GM21367 (cell line): ENCODE data around the gene MMP13.
"Not testable (repeated sequence)": the region's sequence is repeated elsewhere in the genome, so short reads cannot be mapped to it uniquely, and the experiment has no call there.

Source experiments
- ATAC-seq: cut with Tn5 transposase; IDR thresholded peaks from one replicate; pipeline ENCODE4 v1.9.1; 2021; ENCODE audit not compliant: unreplicated experiment

Gene MMP13

DNA sequence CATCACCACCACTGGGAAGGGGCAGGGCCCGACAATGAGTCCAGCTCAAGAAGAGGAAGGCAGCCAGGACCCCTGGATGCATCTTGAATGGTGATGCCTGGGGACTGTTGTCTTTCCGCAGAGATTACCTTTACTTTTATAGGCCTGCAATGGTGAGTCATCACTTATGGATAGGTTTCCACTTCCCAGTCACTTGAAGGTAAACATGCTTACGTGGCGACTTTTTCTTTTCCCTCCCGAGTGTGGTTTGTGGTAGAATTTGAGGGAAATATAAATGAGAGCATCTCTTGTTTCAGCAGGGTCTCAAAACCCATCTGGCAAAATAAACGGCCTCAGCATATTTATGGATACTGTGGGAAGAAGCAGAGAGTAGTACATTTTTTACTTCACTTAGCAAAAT lies at the start of gene MMP13:
Gene MMP13, minus strand, starts transcription at position 109 of the 400 bp plus-strand sequence. Its CDS starts 27 bp downstream, at position 82.
- no peak for ATAC-seq

DNA sequence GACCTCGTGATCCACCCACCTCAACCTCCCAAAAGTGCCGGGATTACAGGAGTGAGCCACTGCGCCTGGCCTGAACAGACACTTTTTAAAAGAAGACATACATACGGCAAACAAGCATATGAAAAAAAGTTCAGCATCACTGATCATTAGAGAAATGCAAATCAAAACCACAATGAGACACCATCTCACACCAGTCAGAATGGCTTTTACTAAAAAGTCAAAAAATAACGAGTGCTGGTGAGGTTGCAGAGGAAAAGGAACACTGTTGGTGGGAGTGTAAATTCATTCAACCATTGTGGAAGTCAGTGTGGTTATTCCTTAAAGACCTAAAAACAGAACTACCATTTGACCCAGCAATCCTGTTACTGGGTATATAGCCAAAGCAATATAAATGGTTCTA lies 48.7 kb upstream of the MMP13 start:
- ATAC-seq: not testable (repeated sequence)

DNA sequence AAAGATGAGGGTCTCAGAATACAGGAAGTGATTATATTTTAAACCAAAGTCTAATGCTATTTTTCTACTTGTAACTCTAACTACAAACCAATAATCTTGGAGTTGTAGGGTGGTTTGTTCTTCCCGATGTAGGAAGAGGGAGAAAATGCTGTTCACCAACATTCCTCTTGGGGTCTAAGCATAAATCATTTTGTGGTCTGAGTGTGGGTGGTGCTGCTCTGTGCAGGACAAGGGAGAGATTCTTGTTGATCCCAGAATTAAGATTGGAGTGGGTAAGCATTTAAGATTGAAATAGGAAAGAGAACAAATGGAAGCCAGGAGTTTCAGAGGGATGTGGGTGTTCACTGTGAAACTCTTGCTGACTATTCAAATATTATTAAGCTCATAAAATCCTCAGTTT lies 38.6 kb upstream of the MMP13 start:
- no peak for ATAC-seq

DNA sequence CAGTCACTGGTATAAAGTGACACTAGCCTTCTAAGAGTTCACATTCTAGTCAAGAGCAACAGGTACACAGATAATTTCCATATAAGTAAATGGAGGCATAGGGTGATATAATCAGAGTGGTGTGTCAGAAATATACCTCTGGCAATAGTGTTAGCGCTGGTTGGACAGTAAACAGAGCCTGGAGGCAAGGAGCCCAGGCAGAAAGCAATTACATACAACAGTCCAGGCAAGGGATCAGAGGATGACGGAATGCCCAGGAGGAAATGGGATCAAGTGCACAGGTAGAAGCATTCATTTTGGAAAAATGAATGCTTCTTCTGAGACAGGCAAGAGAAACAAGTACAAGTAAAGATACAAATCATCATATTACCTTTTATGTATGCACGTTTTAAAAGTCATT lies 36.2 kb upstream of the MMP13 start:
- ATAC-seq: no peak

DNA sequence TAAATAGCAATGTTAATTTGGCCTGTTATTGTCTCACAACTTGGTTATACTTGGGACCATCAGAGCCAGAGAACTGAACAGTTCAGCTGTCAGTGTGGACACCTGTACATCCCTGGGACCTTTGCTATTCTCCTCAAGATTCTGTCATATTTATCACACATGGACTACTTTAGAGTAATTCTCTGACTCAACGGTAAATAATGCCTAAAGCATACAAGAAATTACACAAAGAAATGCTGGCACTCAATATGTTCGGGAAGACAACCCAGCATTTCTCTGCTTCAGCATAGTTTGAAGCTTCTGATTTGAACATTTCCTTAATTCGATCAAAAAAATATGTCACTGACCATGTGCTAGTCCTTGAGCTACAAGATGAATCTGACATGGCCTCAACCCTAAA lies 34.6 kb upstream of the MMP13 start:
- no peak for ATAC-seq

DNA sequence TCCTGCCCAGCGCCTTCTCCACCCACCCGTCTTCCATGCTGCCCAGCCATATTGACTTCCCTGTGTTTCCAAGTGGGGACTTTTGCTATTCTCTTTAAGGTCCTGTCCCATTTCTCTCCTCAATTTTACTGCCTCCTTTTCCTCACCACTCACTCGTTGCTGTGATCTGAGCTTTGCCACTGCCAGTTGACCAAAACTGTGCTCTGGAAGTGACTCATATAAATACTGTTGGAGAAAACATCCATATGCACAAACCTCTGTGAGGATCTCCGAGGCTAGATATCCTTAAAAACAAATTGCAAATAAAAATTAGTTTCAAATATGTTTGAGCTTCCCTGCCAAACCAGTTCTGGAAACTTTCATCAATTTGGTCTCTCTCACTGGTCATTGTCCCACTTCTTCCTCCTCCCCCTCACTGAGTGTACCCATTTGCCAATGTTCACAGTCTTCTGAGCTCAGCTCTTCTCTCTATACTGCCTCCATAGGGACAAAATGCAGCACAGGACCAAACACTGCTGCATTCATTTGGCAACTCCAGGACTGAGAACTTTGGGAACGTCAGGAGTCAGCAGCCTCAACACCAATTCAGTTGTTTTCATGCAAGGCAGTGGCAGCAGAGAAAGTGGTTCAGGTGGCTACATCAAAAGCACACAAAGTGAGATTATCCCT lies 34.0 kb upstream of the MMP13 start:
- no peak for ATAC-seq

DNA sequence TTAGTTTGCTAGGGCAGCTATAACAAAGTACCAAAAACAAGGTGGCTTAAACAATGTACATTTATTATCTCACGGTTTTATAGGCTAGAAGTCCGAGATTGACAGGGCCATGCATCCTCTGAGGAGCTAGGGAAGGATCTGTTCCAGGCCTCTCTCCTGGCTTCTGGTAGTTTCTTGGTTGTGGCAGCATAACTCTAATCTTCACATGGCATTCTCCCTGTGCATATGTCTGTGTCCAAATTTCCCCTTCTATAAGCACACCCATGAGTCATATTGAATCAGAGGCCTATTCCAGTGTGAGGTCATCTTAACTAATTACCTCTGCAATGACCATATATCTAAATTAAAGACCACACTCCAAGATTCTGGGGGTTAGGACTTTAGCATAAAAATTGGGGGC lies 31.3 kb upstream of the MMP13 start:
- ATAC-seq: no peak

DNA sequence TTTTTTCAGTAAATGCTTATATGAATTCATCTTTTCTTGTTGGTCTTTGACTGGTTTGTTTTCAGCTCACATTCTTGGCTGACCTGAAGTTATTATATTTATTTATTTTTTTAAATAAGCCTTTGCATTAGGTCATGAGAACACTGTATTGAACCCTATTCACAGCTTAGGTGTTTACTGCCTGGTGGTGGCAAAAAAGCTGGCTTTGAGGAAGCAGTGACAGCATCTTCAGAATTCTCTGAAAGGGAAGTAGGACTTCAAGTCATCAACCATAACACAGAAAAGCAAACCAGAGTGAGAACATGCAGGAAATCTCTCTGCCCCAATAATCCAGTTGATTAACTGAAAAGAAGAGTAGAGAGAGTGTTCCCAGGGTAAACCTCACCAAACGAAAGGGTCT lies 30.3 kb upstream of the MMP13 start:
- no peak for ATAC-seq

DNA sequence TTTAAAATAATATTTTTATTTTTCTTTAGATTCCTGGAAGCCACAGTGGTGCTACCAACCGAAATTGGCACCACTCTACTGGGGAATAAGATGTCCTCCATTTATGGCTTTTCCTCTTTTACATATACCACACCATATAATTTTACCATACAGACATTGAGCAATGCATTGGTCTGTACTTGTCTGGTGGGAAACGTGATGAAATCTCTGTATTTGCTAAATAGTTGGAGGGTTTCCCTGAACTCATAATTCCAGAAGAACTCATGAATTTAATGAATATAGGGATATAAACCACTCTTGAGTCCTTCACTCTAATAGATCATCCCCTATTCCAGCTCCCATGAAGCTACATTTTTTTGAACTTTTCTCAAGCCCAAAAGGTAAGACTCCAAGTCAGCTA lies 28.0 kb upstream of the MMP13 start:
- ATAC-seq: no peak

DNA sequence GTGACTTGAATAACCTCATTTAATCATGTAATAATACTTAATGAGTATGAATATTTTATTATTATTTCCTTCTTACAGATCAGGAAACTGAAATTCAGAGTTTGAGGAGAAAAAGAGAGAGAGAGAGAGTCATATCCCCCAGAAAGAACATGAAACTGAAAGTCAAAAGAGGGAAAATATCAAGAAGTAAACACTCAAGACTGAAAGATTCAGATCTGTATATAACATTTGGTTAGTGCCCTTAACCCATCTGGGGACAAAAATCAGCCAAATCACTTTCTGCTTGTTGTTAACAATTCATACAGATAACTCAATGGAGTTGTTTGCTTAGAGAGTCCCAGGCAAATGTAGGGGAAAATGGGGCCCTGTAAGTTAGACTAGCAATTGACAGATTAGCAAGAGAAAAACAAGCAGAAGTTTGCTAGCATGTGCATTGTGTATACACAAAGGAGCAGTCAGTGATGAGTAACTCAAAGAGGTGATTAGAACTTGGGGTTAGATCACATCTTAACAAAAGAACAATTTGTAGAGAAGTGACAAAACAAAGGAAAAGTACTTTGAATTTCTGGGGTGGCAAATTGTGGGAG lies 25.9 kb upstream of the MMP13 start:
- ATAC-seq: peak; percentile 72

DNA sequence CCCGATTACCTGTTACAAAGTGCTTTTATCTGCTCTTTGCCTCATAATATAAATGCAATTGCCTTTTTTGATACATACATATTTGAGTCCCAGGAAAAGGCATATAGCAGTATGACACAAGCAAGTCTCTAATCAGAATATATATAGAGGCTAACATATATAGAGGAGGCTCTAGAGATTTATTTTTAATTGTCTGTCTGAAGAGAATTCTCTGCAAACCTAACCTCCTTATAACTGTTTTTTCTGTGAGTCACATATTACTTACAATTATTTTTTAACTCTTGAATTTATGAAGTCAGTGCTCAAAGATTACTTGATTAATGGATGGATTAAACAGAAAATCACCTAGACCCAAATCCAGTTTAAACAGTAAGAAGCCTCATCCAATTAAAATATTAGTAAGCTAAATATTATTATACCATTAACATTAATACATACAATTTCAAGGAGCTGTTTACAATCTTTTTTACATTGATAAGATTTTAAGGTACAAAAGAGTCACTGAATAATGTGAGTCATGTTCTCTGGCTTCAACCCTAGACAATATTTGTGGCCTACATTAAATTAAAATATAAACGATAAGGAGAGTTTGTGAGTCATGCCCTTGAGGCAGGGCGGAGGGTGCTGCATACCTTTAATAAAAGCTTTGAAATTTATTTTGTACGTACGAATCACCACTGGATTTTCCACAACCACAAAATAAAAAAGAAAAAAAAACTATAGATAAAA lies 19.2 kb upstream of the MMP13 start:
- ATAC-seq: no peak

DNA sequence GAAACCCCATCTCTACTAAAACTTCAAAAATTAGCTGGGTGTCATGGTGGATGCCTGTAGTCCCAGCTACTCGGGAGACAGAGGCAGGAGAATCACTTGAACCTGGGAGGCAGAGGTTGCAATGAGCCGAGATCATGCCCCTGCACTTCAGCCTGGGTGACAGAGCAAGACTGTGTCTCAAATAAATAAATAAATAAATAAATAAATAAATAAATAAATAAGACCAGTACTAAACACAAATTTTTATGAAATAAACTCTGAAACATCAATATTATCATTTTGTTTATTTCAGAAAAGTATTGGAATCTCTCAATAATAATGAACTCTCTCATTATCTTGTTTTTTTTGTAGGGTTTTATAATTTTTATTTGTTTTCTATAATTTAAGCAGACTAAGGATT lies 18.2 kb upstream of the MMP13 start:
- ATAC-seq: not testable (repeated sequence)

DNA sequence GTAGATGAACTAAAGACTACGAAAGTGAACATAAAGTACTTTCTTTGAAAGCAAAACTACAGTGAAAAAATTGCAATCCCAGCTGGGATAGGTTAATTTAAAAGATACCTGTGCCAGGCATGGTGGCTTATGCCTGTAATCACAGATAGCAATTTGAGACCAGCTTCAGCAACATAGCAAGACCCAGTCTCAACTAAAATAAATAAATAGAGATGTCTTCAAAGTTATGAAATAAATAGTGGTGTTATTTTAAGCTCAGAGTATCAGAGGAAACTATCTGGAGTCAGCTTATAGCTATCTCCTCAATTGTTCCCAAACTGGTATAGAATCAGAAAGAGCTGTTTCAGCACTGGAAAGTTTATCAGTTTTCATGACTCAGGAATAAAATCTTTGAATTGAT lies 17.3 kb upstream of the MMP13 start:
- no peak for ATAC-seq

DNA sequence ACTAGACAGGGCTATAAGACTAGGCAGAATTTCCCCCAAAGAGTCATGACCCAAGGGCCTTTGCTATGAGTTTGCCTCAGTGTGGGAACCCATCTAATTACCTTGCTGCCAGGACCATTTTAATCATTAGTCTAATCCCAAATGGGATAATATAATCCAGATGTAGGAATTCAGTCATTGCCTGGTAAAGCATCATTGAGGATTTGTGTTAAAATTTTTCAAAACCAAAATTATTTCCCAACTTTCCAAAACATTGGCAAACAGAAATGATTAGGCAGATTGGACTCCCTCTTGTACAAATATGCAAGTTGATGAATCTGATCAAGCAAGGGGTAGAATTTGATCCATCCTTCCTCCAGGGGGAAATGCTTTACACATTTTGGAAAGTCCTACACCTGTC lies 16.2 kb upstream of the MMP13 start:
- ATAC-seq: no peak

DNA sequence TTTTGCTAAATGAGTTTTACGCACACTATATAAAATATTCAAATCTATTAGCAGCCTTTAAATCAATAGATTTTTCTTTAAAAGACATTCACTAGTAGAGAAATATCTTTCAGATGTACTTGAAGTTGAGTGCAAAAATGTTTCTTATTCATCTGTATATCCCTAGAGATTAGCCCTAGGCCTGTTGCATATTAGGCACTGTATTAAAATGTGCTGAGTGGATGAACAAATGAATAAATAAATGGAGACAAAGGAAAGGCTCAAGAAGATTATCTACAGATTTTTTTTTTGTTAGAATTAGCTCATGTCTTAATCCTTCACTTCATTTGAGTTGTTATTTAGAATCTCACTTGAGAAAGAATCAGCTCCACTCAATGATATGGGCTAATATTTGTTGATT lies 12.0 kb upstream of the MMP13 start:
- ATAC-seq: no peak

DNA sequence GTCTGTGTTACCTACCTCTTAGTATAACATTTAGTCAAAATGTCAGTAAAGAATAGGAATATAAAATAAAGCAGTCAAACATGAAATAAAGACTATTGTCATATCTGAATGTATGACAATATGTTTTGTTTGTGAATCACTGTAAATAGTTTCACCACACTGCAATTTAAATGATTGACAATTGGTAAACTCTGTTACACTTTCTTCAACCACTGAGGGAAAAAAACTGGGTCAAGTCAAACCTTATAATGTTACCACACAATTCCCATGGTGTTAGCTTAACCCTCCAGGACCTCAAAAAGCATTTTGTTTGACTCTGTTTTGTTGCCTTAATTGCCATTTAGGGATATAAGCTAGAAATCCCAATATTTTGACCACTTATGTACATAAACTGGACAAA lies 10.5 kb upstream of the MMP13 start:
- ATAC-seq: no peak

DNA sequence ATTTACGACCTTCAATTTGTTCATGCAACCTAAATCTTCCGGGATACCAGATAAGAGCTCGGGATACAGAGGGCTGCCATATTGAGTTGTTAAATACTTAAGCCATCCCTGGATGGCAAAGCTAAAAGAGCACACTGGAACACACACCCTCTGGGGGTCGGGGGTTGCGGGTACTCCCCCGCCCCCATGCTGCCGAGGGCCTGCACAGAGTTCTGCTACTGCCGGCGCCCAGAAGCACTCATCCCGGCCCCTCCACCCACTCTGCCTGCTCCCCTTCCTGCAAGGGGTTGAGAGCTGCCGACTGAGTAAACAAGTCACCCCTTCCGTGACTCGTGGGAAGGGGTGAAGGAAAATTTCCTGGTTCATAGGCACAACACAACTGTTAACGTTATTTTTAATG lies 9.3 kb upstream of the MMP13 start:
- no peak for ATAC-seq

DNA sequence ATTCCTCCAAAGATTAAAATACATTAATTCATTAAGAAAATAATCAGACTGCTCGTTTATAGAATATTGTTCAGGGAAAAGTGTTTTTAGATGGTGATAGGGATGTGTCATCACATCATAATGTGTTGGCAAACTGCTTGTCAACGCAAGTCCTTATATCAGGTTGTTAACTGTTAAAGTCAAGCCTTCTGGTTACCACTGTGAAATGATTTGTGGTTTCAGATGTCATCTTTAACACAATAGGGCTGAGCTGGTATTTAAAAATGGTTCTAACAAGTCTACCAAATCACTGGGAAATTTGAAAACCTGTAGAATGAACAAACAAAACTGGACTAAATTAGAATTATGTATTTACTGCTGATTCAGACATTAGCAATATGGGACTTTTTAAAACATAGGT lies 2.4 kb upstream of the MMP13 start:
- ATAC-seq: no peak

DNA sequence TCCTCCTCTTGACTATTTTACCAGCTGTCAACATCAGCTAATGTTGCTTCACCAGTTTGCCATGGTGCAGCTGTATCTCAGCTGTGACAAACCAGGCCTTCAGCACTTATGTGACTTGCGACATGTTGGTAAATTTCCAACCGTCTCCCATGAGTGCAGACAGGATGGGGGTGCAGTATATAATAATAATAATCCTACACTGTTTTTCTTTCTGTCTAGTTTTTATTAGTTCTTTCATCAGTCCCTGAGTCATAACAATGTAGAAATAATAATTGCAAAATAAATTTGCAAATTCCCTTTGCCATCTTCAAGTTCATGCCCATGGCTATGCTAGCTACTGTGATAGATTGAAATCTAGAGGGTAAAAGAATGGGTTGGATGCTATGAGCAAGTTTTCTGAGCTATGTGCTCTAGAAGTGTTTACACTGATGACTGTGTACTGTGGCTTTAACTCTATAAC lies 4.9 kb downstream of the MMP13 start:
- no peak for ATAC-seq

DNA sequence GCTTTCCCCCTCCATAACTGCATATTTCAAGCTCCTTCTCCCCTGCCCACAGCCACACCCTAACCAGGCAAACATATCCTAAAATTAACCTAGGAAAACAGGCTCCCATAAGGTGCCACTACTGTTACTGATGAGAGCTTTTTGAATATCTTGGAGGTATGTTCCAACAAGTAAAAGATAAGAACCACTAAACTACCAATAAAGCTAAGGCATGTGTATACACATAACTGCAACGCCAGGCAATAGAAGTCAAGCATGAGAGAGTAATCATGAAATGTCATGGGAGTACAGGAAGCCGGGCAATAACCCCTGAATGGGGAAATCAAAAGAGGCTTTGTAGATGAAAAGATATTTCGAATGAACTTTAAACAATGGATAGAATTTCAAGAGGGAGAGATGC lies 9.3 kb downstream of the MMP13 start:
- ATAC-seq: no peak

DNA sequence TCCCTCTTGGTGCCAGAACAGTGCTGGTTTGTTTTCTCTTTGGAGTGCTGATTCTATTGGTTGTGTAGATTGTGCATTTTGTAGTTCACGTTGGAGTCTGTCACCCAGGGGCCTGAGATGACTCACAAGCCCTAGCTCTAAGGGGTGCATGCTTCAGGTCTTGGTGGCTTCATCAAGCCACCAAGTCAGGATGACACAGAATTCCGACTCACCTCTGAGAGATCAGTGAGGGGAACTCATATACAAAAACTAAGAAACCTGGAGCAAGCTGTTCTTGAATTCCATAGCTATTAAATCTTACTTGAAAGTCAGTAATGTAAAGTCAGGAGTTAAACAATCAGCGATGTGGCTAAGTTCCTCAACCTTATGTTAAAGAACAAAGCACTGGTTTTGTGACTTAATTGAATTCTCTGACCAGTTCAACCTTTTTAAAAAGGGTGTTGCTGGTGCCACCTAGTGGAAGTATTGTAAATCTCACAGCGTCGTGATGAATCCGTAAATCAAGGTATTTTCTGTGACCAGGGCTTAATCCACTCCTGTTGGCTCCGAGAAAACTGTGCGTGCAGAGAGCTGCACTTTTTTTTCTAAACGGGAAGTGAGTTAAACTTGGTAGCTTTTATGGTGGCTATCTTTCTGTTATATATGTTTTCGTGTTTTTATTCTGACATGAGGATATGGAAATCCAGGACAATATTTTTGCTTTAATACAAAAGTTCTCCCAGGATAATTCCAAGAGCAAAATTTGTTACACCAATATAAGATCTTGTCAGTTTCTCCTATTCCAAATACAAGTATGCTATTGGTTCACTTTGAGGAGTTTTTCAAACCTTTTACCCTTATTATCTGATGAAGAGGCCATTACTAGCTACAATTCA lies 14.6 kb downstream of the MMP13 start:
- peak; percentile 89 for ATAC-seq
